HepG2 (cell line): Measurements from ENCODE around the gene TOPBP1. TPM values are rescaled to one million over a fixed set of nuclear protein-coding genes. Genes with fewer than 3 reads are reported as not detected.
A peak's percentile ranks its signal among the peaks of the same experiment; 100 is the strongest.

Source experiments
- FOXA3 ChIP-seq: IDR thresholded peaks from 2 replicates; pipeline ENCODE4 v1.6.1; 2016; ENCODE audit warnings: missing genetic modification reagents, missing compliant biosample characterization
- FOXP1 ChIP-seq, 2 experiments: fragments of 450-650 bp in 1 of 2; IDR thresholded peaks; 2 replicates each; pipeline ENCODE4 v1.6.1; 2017 to 2018; ENCODE audit warnings: antibody characterized with exemption in 1 of 2
- GATA4 ChIP-seq: sonication (generic); IDR thresholded peaks from 2 replicates; pipeline ENCODE4 v1.6.1; 2016; ENCODE audit warnings: antibody characterized with exemption, low read depth, borderline replicate concordance
- KMT2A ChIP-seq: sonication (generic); formaldehyde crosslinking; IDR thresholded peaks from 2 replicates; pipeline ENCODE4 v1.4.0; 2020; ENCODE audit warnings: missing genetic modification reagents
- MAFG ChIP-seq: sonication (generic); formaldehyde crosslinking; IDR thresholded peaks from 2 replicates; pipeline ENCODE4 v1.5.1; 2020; ENCODE audit warnings: mild to moderate bottlenecking, missing genetic modification reagents
- MATR3 ChIP-seq: sonication (generic); formaldehyde crosslinking; IDR thresholded peaks from 2 replicates; pipeline ENCODE4 v1.4.0; 2020; ENCODE audit warnings: missing genetic modification reagents
- NCOA2 ChIP-seq: sonication (generic); formaldehyde crosslinking; IDR thresholded peaks from 2 replicates; pipeline ENCODE4 v1.8.0; 2022; ENCODE audit warnings: inconsistent platforms
- PLRG1 ChIP-seq: fragments of 450-650 bp; conservative IDR thresholded peaks from 2 replicates; pipeline ENCODE4 v1.6.1; 2016
- RBM39 ChIP-seq: fragments of 200-400 bp; formaldehyde crosslinking; IDR thresholded peaks from one replicate; pipeline ENCODE4 v1.6.1; 2018; ENCODE audit warnings: antibody characterized with exemption, mild to moderate bottlenecking, low read depth, low read length; ENCODE audit not compliant: poor library complexity, severe bottlenecking
- SAP130 ChIP-seq: IDR thresholded peaks from 2 replicates; pipeline ENCODE4 v1.6.1; 2016; ENCODE audit warnings: low read depth
- SMYD3 ChIP-seq: sonication (generic); formaldehyde crosslinking; IDR thresholded peaks from 2 replicates; pipeline ENCODE4 v1.8.1; 2023; ENCODE audit warnings: mild to moderate bottlenecking, missing genetic modification reagents
- TBX2 ChIP-seq: sonication (generic); formaldehyde crosslinking; IDR thresholded peaks from 2 replicates; pipeline ENCODE4 v1.5.0; 2020; ENCODE audit warnings: missing genetic modification reagents, mild to moderate bottlenecking, borderline replicate concordance
- TCF12 ChIP-seq, 2 experiments: fragments of 450-650 bp in 1 of 2; sonication (generic) in 1 of 2; formaldehyde crosslinking in 1 of 2; IDR thresholded peaks; 2 replicates each; pipeline versions ENCODE4 v1.6.1 to v1.8.0; 2017 to 2022; ENCODE audit warnings: antibody characterized with exemption in 1 of 2, mild to moderate bottlenecking in 1 of 2, missing genetic modification reagents in 1 of 2, moderate library complexity in 1 of 2
- ZFYVE20 ChIP-seq: sonication (generic); formaldehyde crosslinking; IDR thresholded peaks from 2 replicates; pipeline ENCODE4 v1.8.0; 2023; ENCODE audit warnings: low read depth, mild to moderate bottlenecking, moderate library complexity, missing genetic modification reagents, borderline replicate concordance
- ZNF317 ChIP-seq: sonication (generic); formaldehyde crosslinking; IDR thresholded peaks from 2 replicates; pipeline ENCODE4 v1.5.0; 2020; ENCODE audit warnings: mild to moderate bottlenecking, missing genetic modification reagents
- ZNF766 ChIP-seq: sonication (generic); formaldehyde crosslinking; IDR thresholded peaks from 2 replicates; pipeline ENCODE4 v1.5.0; 2020; ENCODE audit warnings: missing genetic modification reagents, borderline replicate concordance
- ZSCAN22 ChIP-seq: sonication (generic); formaldehyde crosslinking; IDR thresholded peaks from 2 replicates; pipeline ENCODE4 v1.4.0; 2020; ENCODE audit warnings: mild to moderate bottlenecking, missing genetic modification reagents
- polyA plus RNA-seq, 8 experiments: library from polyadenylated mRNA; depleted of rRNA in 3 of 8; stranded (reverse) in 7 of 8; unstranded in 1 of 8; fragments of >200 nt; fragmentation: Illumina TruSeq in 4 of 8; extraction: Trizol in 4 of 8; gene quantifications; 2 replicates each; pipeline versions ENCODE4 v1.2.1 to v1.2.3, GENCODE V29; 2011 to 2016; ENCODE audit warnings: low read depth in 4 of 8, missing spikeins in 1 of 8, mixed read lengths in 1 of 8; ENCODE audit not compliant: insufficient read depth in 1 of 8
- total RNA-seq, 5 experiments: library from RNA; depleted of rRNA; stranded (reverse); fragments of >200 nt; fragmentation: Illumina TruSeq; extraction: Trizol; gene quantifications; 2 replicates each; pipeline ENCODE4 v1.2.3, GENCODE V29; 2016; ENCODE audit warnings: low read depth in 1 of 5
- TF ChIP-seq, protein P1 (sequence below): sonication (generic); formaldehyde crosslinking; IDR thresholded peaks from 2 replicates; pipeline ENCODE4 v1.4.0; 2020; ENCODE audit warnings: missing genetic modification reagents
- TF ChIP-seq, protein P2 (sequence below): sonication (generic); formaldehyde crosslinking; conservative IDR thresholded peaks from 2 replicates; pipeline ENCODE4 v1.4.0; 2020; ENCODE audit warnings: missing genetic modification reagents
- TF ChIP-seq, protein P3 (sequence below): sonication (generic); formaldehyde crosslinking; IDR thresholded peaks from 2 replicates; pipeline ENCODE4 v1.5.1; 2020; ENCODE audit warnings: missing genetic modification reagents, mild to moderate bottlenecking, borderline replicate concordance
- TF ChIP-seq, protein P4 (sequence below): sonication (generic); formaldehyde crosslinking; IDR thresholded peaks from 2 replicates; pipeline ENCODE4 v1.8.0; 2022; ENCODE audit warnings: missing genetic modification reagents, mild to moderate bottlenecking, borderline replicate concordance

The TOPBP1 gene
- total and polyA plus RNA-seq, 2 of the 13 experiments (the other 11 are each of a cell fraction or from before 2014, with no cell fraction given): 24.3 to 42.9 TPM

DNA sequence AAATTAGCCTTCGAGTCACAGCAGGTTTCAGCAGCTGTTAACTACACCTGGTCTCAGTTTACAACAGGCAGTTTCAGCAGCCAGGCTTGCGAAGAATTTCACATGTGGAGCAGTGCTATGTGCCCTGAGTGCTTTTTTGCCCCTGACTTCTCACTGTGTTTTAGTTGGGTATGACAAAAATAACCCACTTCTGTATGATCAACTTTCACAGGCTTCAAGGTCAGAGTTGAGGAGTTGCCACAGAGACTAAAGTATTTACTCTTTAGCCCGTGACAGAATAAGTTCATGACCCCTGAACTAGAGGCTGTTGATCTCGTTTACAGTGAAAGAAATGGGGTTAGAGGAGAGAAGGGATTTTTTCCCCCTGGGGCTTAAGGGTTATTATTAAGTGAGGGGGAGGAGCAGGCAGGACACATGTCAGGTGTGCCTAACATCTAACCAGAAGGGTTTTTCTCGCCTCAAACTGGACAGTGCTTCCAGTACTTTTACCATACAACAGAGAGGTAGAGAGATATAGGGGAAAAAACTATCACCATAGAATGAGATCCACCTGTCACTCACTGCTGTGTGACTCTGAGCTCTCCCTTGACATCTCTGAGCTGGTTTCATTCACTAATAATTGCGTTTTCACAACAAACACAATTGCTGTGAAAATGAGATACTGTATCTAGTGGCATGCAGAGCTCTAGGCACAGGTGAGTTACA lies 14.0 kb upstream of the TOPBP1 start (continued):
- no peak for TF ChIP-seq ZSCAN22 (CRISPR knock-in tag)
- no peak for TF ChIP-seq ZNF317 (CRISPR knock-in tag)
- no peak for TF ChIP-seq RBM39
- TF ChIP-seq, protein P1, sequence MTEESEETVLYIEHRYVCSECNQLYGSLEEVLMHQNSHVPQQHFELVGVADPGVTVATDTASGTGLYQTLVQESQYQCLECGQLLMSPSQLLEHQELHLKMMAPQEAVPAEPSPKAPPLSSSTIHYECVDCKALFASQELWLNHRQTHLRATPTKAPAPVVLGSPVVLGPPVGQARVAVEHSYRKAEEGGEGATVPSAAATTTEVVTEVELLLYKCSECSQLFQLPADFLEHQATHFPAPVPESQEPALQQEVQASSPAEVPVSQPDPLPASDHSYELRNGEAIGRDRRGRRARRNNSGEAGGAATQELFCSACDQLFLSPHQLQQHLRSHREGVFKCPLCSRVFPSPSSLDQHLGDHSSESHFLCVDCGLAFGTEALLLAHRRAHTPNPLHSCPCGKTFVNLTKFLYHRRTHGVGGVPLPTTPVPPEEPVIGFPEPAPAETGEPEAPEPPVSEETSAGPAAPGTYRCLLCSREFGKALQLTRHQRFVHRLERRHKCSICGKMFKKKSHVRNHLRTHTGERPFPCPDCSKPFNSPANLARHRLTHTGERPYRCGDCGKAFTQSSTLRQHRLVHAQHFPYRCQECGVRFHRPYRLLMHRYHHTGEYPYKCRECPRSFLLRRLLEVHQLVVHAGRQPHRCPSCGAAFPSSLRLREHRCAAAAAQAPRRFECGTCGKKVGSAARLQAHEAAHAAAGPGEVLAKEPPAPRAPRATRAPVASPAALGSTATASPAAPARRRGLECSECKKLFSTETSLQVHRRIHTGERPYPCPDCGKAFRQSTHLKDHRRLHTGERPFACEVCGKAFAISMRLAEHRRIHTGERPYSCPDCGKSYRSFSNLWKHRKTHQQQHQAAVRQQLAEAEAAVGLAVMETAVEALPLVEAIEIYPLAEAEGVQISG (CRISPR knock-in tag): 0 out of 2 replicates have a peak, but pooled peaks have one; percentile 50
- TF ChIP-seq NCOA2 (CRISPR knock-in tag): peak; percentile 86
- TF ChIP-seq SAP130 (CRISPR knock-in tag): peak; percentile 87
- no peak for TF ChIP-seq MATR3 (CRISPR knock-in tag)
- TF ChIP-seq PLRG1: no peak
- no peak for TF ChIP-seq KMT2A (CRISPR knock-in tag)
- no peak for TF ChIP-seq GATA4
- TF ChIP-seq ZNF766: no peak
- TF ChIP-seq, protein P2, sequence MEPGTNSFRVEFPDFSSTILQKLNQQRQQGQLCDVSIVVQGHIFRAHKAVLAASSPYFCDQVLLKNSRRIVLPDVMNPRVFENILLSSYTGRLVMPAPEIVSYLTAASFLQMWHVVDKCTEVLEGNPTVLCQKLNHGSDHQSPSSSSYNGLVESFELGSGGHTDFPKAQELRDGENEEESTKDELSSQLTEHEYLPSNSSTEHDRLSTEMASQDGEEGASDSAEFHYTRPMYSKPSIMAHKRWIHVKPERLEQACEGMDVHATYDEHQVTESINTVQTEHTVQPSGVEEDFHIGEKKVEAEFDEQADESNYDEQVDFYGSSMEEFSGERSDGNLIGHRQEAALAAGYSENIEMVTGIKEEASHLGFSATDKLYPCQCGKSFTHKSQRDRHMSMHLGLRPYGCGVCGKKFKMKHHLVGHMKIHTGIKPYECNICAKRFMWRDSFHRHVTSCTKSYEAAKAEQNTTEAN (CRISPR knock-in tag): 0 out of 2 replicates have a peak, but pooled peaks have one; percentile 41
- no peak for TF ChIP-seq FOXP1 (IDR thresholded peaks at IDR 0.05)
- peak; percentile 87 for TF ChIP-seq FOXP1 (CRISPR knock-in tag; IDR thresholded peaks at IDR 0.05)
- peak; percentile 56; the same call in 1 of the 2 replicates for TF ChIP-seq TBX2
- TF ChIP-seq, protein P3, sequence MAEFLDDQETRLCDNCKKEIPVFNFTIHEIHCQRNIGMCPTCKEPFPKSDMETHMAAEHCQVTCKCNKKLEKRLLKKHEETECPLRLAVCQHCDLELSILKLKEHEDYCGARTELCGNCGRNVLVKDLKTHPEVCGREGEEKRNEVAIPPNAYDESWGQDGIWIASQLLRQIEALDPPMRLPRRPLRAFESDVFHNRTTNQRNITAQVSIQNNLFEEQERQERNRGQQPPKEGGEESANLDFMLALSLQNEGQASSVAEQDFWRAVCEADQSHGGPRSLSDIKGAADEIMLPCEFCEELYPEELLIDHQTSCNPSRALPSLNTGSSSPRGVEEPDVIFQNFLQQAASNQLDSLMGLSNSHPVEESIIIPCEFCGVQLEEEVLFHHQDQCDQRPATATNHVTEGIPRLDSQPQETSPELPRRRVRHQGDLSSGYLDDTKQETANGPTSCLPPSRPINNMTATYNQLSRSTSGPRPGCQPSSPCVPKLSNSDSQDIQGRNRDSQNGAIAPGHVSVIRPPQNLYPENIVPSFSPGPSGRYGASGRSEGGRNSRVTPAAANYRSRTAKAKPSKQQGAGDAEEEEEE: no peak; the same call in 1 of the 2 replicates
- no peak for TF ChIP-seq SMYD3 (CRISPR knock-in tag)
- no peak for TF ChIP-seq MAFG (CRISPR knock-in tag)
- TF ChIP-seq FOXA3 (CRISPR knock-in tag): peak; percentile 91
- no peak for TF ChIP-seq ZFYVE20
- TF ChIP-seq TCF12 (IDR thresholded peaks at IDR 0.05): no peak
- 0 out of 2 replicates have a peak, but pooled peaks have one; percentile 45 for TF ChIP-seq TCF12 (CRISPR knock-in tag; IDR thresholded peaks at IDR 0.05)
- TF ChIP-seq, protein P4, sequence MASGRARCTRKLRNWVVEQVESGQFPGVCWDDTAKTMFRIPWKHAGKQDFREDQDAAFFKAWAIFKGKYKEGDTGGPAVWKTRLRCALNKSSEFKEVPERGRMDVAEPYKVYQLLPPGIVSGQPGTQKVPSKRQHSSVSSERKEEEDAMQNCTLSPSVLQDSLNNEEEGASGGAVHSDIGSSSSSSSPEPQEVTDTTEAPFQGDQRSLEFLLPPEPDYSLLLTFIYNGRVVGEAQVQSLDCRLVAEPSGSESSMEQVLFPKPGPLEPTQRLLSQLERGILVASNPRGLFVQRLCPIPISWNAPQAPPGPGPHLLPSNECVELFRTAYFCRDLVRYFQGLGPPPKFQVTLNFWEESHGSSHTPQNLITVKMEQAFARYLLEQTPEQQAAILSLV (CRISPR knock-in tag): 0 out of 2 replicates have a peak, but pooled peaks have one; percentile 60
